ENCODE measurements around the gene ARCN1. TPM values are rescaled to one million over a fixed set of nuclear protein-coding genes. Genes with fewer than 3 reads are reported as not detected.

ARCN1 gene
- total RNA-seq, 1 donor from 2014 or later, result 240 TPM

GRCh38 chr11:118531597-118532084, 40.6 kb upstream of the ARCN1 start:
- Mint-ChIP-seq H3K4me3 (ENCODE audit: unreplicated experiment) (peak overlapping the region; percentile 92), H3K36me3 (ENCODE audit: low read depth) (peaks cover 2% of the 10 kb centered on the region), H3K27me3 (ENCODE audit: low read depth) (no peaks in the 10 kb centered on the region), H3K9me3 (ENCODE audit: low read depth) (no peaks in the 10 kb centered on the region), H3K4me1 (ENCODE audit: low read depth) (peaks cover 24% of the 10 kb centered on the region), H3K27ac (ENCODE audit: unreplicated experiment) (peak overlapping the region; percentile 42)
- DNase-seq (ENCODE audit: low spot score), result no peak
- TF ChIP-seq CTCF (IDR thresholded peaks at IDR 0.05), result no peak

- peak overlapping the region; percentile 92 for H3K4me3 Mint-ChIP-seq (ENCODE audit: unreplicated experiment)
- H3K4me1 Mint-ChIP-seq (ENCODE audit: low read depth), result peaks cover 24% of the 10 kb centered on the region
- H3K36me3 Mint-ChIP-seq (ENCODE audit: low read depth), result peaks cover 2% of the 10 kb centered on the region
- peak overlapping the region; percentile 17 for H3K27ac Mint-ChIP-seq (ENCODE audit: unreplicated experiment)
- H3K27me3 Mint-ChIP-seq (ENCODE audit: low read depth), result no peaks in the 10 kb centered on the region
- TF ChIP-seq CTCF (IDR thresholded peaks at IDR 0.05), result no peak
- no peak for DNase-seq (ENCODE audit: low spot score)
- H3K9me3 Mint-ChIP-seq (ENCODE audit: low read depth), result no peaks in the 10 kb centered on the region
Measured at GRCh38 chr11:118532091-118532490, 40.1 kb upstream of the ARCN1 start.

GRCh38 chr11:118532852-118533768, 39.1 kb upstream of the ARCN1 start:
- Mint-ChIP-seq H3K36me3 (ENCODE audit: low read depth) (no peaks in the 10 kb centered on the region), H3K9me3 (ENCODE audit: low read depth) (no peaks in the 10 kb centered on the region), H3K4me3 (ENCODE audit: unreplicated experiment) (no peak overlapping the region), H3K4me1 (ENCODE audit: low read depth) (peaks cover 27% of the 10 kb centered on the region), H3K27me3 (ENCODE audit: low read depth) (no peaks in the 10 kb centered on the region), H3K27ac (ENCODE audit: unreplicated experiment) (no peak overlapping the region)
- TF ChIP-seq CTCF (IDR thresholded peaks at IDR 0.05), result no peak
- no peak for DNase-seq (ENCODE audit: low spot score)

GRCh38 chr11:118533769-118534729, 38.2 kb upstream of the ARCN1 start:
- peaks cover 2% of the 10 kb centered on the region for H3K9me3 Mint-ChIP-seq (ENCODE audit: low read depth)

More at GRCh38 chr11:118533769-118534729, 38.2 kb upstream of the ARCN1 start:
- Mint-ChIP-seq H3K4me3 (ENCODE audit: unreplicated experiment) (no peak overlapping the region), H3K27ac (ENCODE audit: unreplicated experiment) (no peak overlapping the region), H3K36me3 (ENCODE audit: low read depth) (peaks cover 1% of the 10 kb centered on the region), H3K27me3 (ENCODE audit: low read depth) (no peaks in the 10 kb centered on the region), H3K4me1 (ENCODE audit: low read depth) (peaks cover 28% of the 10 kb centered on the region)
- TF ChIP-seq CTCF (IDR thresholded peaks at IDR 0.05), result no peak
- DNase-seq (ENCODE audit: low spot score), result no peak
